Activated T-helper 2 cell treated with anti-CD3 and anti-CD28 coated beads, Interferon-gamma antibody, Interleukin-2, Interleukin-4, amounts not matched to agents 10 μg/mL and 5 μg/mL and 100 μg/mL, durations not matched to agents 14 hours and 24 hours and 36 hours (primary cell): Measurements from ENCODE around the gene HOXC12. TPM values are rescaled to one million over a fixed set of nuclear protein-coding genes. Genes with fewer than 3 reads are reported as not detected.

ENCODE experiments used
- DNase-seq: peaks from one replicate; pipeline ENCODE4 v3.0.0; 2021; ENCODE audit warnings: low spot score
- H3K27ac Mint-ChIP-seq: one replicate; pipeline ENCODE4 v1.8.0; 2021; ENCODE audit warnings: mixed read lengths
- H3K27me3 Mint-ChIP-seq: one replicate; pipeline ENCODE4 v1.8.0; 2021; ENCODE audit warnings: low read depth, mixed read lengths
- H3K36me3 Mint-ChIP-seq: one replicate; pipeline ENCODE4 v1.8.0; 2021; ENCODE audit warnings: low read depth, mixed read lengths
- H3K4me1 Mint-ChIP-seq: one replicate; pipeline ENCODE4 v1.8.0; 2021; ENCODE audit warnings: low read depth, mixed read lengths
- H3K4me3 Mint-ChIP-seq: one replicate; pipeline ENCODE4 v1.8.0; 2021; ENCODE audit warnings: low read depth, mild to moderate bottlenecking, moderate library complexity, mixed read lengths
- H3K9me3 Mint-ChIP-seq: one replicate; pipeline ENCODE4 v1.8.0; 2021; ENCODE audit warnings: mixed read lengths
- intact Hi-C: fragments of 100-400 bp; cut with micrococcal nuclease; formaldehyde crosslinking; loops from one replicate; pipeline ENCODE4 v1.15.1; 2023
- total RNA-seq: library from RNA; stranded (reverse); gene quantifications from 2 replicates; pipeline ENCODE4 v1.2.3, GENCODE V29; 2022

Gene HOXC12
- total RNA-seq, 1 donor from 2014 or later: not detected

DNA sequence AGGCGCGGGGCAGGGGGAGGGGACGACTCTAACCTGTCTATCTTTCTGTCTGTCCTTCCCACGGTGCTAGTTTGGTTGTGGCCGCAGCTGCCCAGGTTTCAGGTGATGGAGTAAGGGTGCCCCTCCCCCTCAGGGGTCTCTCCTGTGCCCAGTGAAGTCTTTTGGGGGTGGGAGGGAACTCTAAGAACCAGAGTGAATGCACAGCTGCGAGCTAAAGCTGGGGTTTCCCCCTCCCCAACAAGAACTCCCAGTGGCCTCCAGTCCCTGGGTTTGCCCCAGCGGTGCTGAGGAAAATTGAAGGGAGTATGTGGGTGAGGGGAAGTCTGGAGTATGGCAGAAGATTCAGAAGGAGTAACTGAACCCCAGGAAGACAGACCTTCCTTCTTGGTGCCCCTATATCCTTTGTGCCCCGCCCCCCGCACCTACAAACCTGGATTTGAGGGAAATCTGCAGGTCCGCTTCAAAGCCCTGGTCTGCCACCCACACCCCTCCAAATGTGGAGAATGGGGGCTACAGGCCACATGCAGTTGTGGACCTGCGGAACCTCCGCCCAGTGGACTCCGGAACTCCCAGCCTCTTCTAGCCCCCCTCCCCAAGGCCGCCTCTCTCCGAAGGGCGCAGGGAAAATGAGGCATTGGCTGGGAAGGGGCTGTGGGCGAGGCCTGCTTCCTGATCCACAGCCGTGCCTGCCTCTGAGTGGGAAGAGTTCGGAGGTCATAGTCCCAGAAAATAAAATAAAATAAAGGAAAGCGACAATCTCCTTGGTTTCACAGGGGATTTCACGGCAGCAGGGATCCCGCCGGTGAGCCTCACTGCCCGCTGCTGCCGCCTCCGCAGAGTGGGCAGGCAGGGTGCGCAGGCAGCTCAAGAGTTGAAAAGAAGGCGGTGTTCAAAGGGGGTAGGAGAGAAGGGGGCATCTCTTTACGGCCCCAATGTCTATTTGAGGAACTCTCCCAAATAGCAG is 41.8 kb downstream of the HOXC12 start:
- Mint-ChIP-seq H3K9me3 (no peaks in the 10 kb centered on the region), H3K4me3 (peak overlapping the region; percentile 59), H3K36me3 (no peaks in the 10 kb centered on the region), H3K4me1 (peaks cover 18% of the 10 kb centered on the region), H3K27ac (no peak overlapping the region), H3K27me3 (peaks cover 90% of the 10 kb centered on the region)
- no peak for DNase-seq
- intact Hi-C loops: loop anchor here (2.0 to 10.0 kb wide), 4 partner anchors 44 to 302 kb away; partner anchors contain the start of genes HOXC13 and HOXC4

DNA sequence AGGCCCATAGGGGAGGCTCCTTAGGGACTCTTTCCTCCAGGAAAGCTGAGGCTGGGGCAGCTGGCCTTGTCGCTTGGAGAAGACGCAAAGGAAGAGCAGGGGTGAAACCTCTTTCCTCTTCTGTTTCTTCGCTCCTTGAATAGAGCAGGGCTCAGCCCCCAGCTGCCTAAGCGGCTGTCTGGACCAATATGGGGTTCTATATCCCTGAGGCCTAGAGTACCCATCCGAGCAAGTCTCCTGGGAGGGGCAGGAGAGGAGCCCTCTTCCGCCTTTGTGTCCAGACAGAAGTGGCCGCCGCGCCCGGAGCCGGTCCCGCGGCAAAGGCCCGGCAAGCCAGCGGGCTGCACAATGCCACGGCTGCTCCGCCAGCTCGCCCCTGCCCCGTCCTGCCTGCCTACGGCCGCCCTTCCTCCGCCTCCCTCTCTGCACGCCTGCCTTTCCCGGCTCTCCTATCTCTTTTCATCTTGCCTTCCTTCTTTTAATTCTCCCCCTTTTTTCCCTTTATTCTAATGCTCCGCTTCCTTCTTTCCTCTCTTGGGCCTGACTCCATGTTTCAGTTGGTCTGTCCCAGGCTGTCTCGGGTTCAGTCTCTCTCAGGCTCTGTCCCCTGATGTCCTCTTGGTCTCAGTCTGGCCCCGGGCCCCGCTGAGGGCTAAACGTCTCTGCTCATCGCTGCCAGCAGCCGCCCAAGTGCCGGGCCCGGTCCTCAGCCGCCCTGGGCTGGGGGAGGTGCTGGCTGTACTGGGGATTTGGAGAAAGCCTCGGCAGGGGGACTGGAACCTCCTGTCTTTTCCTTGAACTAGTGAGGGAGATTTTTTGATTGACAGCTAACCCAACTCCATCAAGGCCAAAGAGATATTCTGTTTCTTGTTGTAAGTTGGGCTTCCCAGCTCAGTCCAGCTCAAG is 42.8 kb downstream of the HOXC12 start:
- no peak overlapping the region for H3K4me3 Mint-ChIP-seq

DNA sequence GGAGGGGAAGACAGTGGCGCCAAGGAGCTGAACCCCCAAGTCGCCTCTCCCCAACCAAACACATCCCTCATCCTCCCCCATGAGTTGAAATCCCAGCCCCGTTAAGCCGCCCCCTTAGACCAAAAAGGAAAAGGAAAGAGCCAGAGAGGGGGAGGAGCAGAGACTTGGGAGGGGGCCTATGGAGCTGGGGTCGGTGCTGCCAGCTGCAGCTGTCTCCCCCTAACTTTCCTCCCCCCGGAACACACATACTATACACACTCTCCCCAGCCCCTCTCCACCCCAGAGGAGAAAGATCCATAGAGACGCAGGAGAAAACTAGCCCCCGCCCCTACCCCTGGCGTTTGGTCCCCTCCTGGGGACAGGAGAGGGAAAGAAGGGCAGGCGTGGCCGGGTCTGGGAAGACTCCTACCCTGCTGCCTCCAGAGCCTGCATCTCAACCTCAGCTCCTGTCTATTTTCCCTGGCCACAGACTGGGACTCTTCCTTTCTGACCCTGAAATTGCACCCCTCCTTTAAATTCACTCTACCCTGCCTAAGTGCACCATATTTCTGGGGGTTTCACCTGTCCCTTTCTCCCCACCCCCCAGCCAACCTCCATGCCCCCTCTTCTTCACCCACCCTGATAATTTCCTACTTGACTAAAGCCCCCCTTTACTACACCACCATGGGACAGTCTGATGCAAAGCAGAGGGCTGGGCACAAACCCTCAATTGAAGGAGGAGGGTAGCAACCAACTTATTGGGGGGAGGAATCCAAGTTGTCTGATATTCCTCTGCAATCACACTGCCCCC is 43.6 kb downstream of the HOXC12 start:
- no peak for DNase-seq
- no peak overlapping the region for H3K4me3 Mint-ChIP-seq
- no peak overlapping the region for H3K27ac Mint-ChIP-seq
- intact Hi-C loops: loop anchor here (2.0 to 10.0 kb wide), 4 partner anchors 14 to 304 kb away; partner anchors contain the start of genes HOXC10, HOXC13 and HOXC4
- no peaks in the 10 kb centered on the region for H3K9me3 Mint-ChIP-seq
- peaks cover 21% of the 10 kb centered on the region for H3K4me1 Mint-ChIP-seq
- no peaks in the 10 kb centered on the region for H3K36me3 Mint-ChIP-seq
- peaks cover 90% of the 10 kb centered on the region for H3K27me3 Mint-ChIP-seq

More for the DNA sequence above, 42.8 kb downstream of the HOXC12 start:
- Mint-ChIP-seq H3K4me1 (peaks cover 19% of the 10 kb centered on the region), H3K36me3 (no peaks in the 10 kb centered on the region), H3K9me3 (no peaks in the 10 kb centered on the region), H3K27me3 (peaks cover 90% of the 10 kb centered on the region), H3K27ac (no peak overlapping the region)
- no peak for DNase-seq
- intact Hi-C loops: loop anchor here (2.0 to 10.0 kb wide), 5 partner anchors 13 to 303 kb away; partner anchors contain the start of genes HOXC10, HOXC13 and HOXC4

DNA sequence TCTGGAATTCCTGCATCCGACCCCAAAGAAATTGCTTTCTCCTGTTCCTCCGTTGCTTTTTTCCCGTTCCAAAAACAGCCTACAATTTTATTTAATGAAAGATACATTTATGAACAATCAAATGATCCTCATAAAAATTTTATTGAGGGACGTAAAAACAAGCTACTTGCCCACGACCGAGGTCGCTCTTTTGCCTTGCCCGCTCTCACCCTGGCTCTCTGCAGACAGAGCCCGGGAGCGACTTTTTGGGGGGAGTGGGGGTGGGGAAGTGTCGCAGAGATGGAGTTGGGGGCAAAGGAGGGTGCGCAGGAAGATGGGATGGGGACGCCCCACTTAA is 44.2 kb downstream of the HOXC12 start:
- peaks cover 21% of the 10 kb centered on the region for H3K4me1 Mint-ChIP-seq
- intact Hi-C loops: loop anchor here (2.0 to 10.0 kb wide), 4 partner anchors 14 to 304 kb away; partner anchors contain the start of genes HOXC10, HOXC13 and HOXC4

DNA sequence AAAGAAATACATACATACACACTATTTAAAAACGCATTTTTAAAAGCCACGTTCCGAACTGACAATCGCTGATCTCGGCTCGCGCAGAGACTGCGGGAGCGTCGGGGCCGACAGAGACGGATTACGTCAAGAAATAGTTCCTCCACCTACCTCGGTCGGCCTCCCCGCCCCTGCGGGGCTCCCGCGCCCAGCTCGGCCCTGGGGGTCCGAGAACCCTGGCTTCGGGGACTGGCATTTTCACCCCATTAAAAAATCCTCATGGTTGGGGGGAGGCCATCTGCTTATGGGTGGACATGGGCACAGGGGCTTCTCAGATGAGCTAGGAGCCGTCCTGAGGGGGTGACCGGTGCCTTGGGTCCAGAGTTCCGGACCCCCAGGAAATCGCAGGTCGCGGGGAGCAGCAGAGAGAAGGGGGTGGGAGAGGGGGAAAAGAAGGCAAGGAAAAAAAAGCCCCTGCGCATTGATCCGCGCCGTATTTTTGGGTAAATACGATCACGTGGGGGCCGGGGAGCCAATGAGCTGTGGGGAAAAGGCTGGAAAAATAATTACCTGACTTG is 44.9 kb downstream of the HOXC12 start:
- no peaks in the 10 kb centered on the region for H3K9me3 Mint-ChIP-seq
- peaks cover 92% of the 10 kb centered on the region for H3K27me3 Mint-ChIP-seq
- no peak overlapping the region for H3K27ac Mint-ChIP-seq
- DNase-seq: no peak
- H3K36me3 Mint-ChIP-seq: no peaks in the 10 kb centered on the region
- H3K4me3 Mint-ChIP-seq: peak overlapping the region; percentile 33
- intact Hi-C loops: loop anchor here (2.0 to 10.0 kb wide), 6 partner anchors 15 to 305 kb away; partner anchors contain the start of genes HOXC10, HOXC13 and HOXC4
- H3K4me1 Mint-ChIP-seq: peaks cover 19% of the 10 kb centered on the region

More for the DNA sequence above, 44.2 kb downstream of the HOXC12 start:
- no peak overlapping the region for H3K27ac Mint-ChIP-seq
- no peaks in the 10 kb centered on the region for H3K36me3 Mint-ChIP-seq
- DNase-seq: no peak
- H3K4me3 Mint-ChIP-seq: no peak overlapping the region
- H3K27me3 Mint-ChIP-seq: peaks cover 90% of the 10 kb centered on the region
- H3K9me3 Mint-ChIP-seq: no peaks in the 10 kb centered on the region

DNA sequence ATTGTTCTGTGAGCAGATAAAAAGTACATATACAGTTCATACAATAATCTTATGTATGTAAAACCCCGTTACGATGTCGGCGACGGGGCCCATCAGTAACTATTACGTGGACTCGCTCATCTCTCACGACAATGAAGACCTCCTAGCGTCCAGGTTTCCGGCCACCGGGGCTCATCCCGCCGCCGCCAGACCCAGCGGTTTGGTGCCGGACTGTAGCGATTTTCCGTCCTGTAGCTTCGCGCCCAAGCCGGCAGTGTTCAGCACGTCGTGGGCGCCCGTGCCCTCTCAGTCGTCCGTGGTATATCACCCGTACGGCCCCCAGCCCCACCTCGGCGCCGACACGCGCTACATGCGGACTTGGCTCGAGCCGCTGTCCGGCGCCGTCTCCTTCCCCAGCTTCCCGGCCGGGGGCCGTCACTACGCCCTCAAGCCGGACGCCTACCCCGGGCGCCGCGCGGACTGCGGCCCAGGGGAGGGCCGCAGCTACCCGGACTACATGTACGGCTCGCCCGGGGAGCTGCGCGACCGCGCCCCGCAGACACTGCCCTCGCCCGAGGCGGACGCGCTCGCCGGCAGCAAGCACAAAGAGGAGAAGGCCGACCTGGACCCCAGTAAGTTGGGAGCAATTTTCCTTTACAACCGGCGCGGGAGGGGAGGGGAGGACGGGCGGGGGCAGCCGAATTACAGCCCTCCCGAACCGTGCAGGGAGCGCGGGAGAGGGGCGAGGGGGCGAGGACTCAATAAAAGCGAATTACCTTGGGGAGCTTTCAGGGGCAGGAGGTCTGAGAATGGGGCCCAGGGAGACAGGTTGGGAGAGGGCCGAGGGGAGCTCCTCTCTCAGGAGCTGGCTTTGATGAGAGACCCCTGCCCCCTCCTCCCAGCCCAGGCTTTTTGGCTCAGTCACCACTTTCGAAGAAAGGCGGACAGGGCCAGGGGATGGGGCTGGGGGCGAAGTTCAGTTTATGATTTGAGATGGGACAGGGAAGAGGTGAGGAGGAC is 45.7 kb downstream of the HOXC12 start, which contains the start of gene HOXC9:
Gene HOXC9, plus strand, starts transcription at position 46 of the 999 bp plus-strand sequence. Its CDS starts 28 bp downstream, at position 74.
- Mint-ChIP-seq H3K27me3 (peaks cover 92% of the 10 kb centered on the region), H3K36me3 (no peaks in the 10 kb centered on the region), H3K27ac (no peak within 1 kb of the TSS), H3K4me1 (peaks cover 16% of the 10 kb centered on the region), H3K4me3 (peak within 1 kb of the TSS; percentile 33), H3K9me3 (no peaks in the 10 kb centered on the region)
- intact Hi-C loops: loop anchor here (2.0 to 5.0 kb wide), 2 partner anchors 14 to 33 kb away; no protein-coding TSS in a partner anchor
- DNase-seq: no peak

DNA sequence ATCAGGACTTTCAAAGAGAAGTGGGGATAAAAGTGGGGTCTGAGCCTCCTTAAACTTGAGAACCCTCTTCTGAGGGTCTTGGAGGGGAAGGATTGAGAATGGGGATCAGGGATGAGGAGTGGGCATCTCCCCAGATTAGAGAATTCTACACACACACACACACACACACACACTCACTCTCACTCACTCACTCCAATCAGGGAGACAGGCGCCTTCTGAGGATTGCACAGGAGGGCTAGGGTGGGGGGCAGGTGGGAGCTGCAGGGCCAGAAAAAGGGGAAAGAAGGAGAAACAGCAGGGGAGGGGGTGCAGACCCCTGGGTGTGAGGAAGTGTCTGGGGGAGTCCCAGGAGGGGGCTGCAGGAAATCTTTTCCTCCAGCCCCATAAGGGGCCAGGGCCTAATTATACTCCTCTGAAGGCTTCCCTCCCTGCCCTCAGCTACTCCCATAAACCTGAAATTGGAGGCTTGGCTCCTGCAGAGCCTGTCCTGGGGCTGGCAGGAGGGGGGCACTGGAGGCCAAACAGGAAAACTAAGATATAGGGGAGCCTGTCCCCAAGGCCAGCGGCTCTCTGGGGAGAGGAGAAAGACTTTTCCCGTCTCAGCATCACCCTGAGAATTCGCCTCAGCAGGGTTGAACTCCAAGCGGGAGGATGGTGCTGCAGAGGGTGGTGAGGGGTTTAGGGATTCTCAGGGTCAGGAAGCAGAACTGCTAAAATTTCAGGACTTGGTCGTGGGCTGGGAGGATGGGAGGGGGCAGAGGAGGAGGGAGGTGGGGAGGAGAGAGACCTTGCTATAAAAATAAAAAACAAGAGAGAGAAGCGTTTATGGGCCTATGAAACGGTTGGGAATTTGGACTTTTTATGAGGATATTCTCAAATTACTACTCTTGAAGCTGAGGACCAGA is 46.8 kb downstream of the HOXC12 start:
- no peak overlapping the region for H3K4me3 Mint-ChIP-seq
- no peak overlapping the region for H3K27ac Mint-ChIP-seq
- peaks cover 93% of the 10 kb centered on the region for H3K27me3 Mint-ChIP-seq
- intact Hi-C loops: loop anchor here (2.0 to 5.0 kb wide), 2 partner anchors 13 to 34 kb away; no protein-coding TSS in a partner anchor
- H3K36me3 Mint-ChIP-seq: no peaks in the 10 kb centered on the region
- no peaks in the 10 kb centered on the region for H3K9me3 Mint-ChIP-seq
- no peak for DNase-seq
- peaks cover 15% of the 10 kb centered on the region for H3K4me1 Mint-ChIP-seq

DNA sequence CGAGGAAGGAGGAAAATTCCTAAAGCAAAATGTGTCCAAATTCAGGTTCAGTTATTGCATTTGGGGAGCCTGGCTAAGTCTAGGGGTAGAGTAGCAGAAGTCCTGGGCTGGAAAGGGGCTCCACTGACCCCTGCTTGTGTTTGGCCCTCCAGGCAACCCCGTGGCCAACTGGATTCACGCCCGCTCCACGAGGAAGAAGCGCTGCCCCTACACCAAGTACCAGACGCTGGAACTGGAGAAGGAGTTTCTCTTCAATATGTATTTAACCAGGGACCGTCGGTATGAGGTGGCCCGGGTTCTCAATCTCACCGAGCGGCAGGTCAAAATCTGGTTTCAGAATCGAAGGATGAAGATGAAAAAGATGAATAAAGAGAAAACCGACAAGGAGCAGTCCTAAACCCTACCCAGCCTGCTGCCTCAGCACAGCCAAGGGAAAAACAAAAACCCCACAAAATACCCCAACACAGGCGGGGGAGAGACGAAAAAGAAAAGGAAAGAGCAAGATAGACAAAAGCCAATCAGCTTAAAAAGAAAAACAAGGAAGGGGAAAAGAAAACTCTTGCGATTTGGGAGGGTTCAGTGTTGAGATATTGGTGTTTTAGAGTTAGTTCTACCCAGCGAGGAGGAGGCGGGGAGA is 47.7 kb downstream of the HOXC12 start:
- no peak for DNase-seq
- Mint-ChIP-seq H3K4me1 (peaks cover 18% of the 10 kb centered on the region), H3K27ac (no peak overlapping the region), H3K36me3 (no peaks in the 10 kb centered on the region), H3K4me3 (no peak overlapping the region), H3K9me3 (no peaks in the 10 kb centered on the region), H3K27me3 (peaks cover 96% of the 10 kb centered on the region)
- intact Hi-C loops: loop anchor here (5.0 kb wide), 1 partner anchor 35 kb away; no protein-coding TSS in a partner anchor

DNA sequence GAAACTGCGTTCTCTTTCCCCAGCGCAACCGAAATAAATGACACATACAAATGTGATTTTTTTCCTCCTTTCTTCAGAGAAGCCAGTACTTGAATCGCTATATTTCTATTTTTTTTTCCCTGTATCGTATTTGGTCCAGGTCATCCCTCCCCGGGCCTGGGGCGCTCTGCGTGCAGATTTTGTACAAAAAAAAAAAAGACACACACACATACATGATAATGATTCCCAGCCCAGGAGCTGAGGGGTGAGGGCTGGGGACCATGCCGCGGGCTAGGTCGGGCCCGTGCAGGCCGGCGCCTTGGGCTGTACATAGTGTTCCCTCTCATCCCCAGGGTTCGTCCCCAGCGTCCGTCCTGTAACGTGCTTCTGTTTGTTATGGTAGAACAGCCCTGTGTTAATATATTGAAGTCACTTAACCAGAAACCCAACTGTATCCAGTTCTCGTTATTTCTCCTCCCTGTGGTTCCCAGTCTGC is 48.2 kb downstream of the HOXC12 start:
- no peaks in the 10 kb centered on the region for H3K36me3 Mint-ChIP-seq
- H3K9me3 Mint-ChIP-seq: no peaks in the 10 kb centered on the region
- no peak overlapping the region for H3K27ac Mint-ChIP-seq
- DNase-seq: no peak
- H3K4me3 Mint-ChIP-seq: no peak overlapping the region
- peaks cover 17% of the 10 kb centered on the region for H3K4me1 Mint-ChIP-seq
- intact Hi-C loops: loop anchor here (5.0 kb wide), 1 partner anchor 36 kb away; no protein-coding TSS in a partner anchor
- peaks cover 94% of the 10 kb centered on the region for H3K27me3 Mint-ChIP-seq
